DMS114 treated with DMSO at 0.1 percent for 48 hours (cell line): ENCODE measurements around the gene UQCR10.

Source experiments
- DNase-seq: peaks from one replicate; lab custom pipeline; 2025; ENCODE audit not compliant: unreplicated experiment; lab: John Stamatoyannopoulos, UW

The UQCR10 gene

GRCh38 chr22:29762263-29762662, 4.9 kb upstream of the UQCR10 start:
- no peak for DNase-seq

GRCh38 chr22:29765905-29766631, 1.1 kb upstream of the UQCR10 start:
- DNase-seq: no peak

- peak; percentile 92 for DNase-seq
Measured at GRCh38 chr22:29766632-29767170, 468 bp upstream of the UQCR10 start, which contains the start of gene ZMAT5. TSS of gene ZMAT5 (minus strand) at chr22:29767007. CDS start at chr22:29748544, 18,463 bp downstream.

- DNase-seq: no peak
Measured at GRCh38 chr22:29768052-29768693, 1.0 kb downstream of the UQCR10 start.

- no peak for DNase-seq
Measured at GRCh38 chr22:29769723-29770321, 2.7 kb downstream of the UQCR10 start.

GRCh38 chr22:29772170-29772641, 5.0 kb downstream of the UQCR10 start:
- peak; percentile 41 for DNase-seq

- no peak for DNase-seq
Measured at GRCh38 chr22:29773233-29773632, 6.1 kb downstream of the UQCR10 start.

- DNase-seq: no peak
Measured at GRCh38 chr22:29780220-29780619, 13.1 kb downstream of the UQCR10 start.

- DNase-seq: no peak
Measured at GRCh38 chr22:29780748-29781676, 13.8 kb downstream of the UQCR10 start.

GRCh38 chr22:29782061-29782845, 15.1 kb downstream of the UQCR10 start:
- no peak for DNase-seq

- no peak for DNase-seq
Measured at GRCh38 chr22:29784451-29785361, 17.5 kb downstream of the UQCR10 start.

GRCh38 chr22:29786031-29786430, 18.9 kb downstream of the UQCR10 start:
- DNase-seq: no peak

GRCh38 chr22:29787371-29787980, 20.3 kb downstream of the UQCR10 start:
- no peak for DNase-seq

GRCh38 chr22:29788339-29789279, 21.4 kb downstream of the UQCR10 start:
- no peak for DNase-seq

- no peak for DNase-seq
Measured at GRCh38 chr22:29790061-29790460, 22.9 kb downstream of the UQCR10 start.

- no peak for DNase-seq
Measured at GRCh38 chr22:29793396-29793795, 26.2 kb downstream of the UQCR10 start.

- DNase-seq: no peak
Measured at GRCh38 chr22:29795663-29796062, 28.5 kb downstream of the UQCR10 start.
